HepG2 (cell line): Measurements from ENCODE around the gene USP32. TPM values are rescaled to one million over a fixed set of nuclear protein-coding genes. Genes with fewer than 3 reads are reported as not detected.

Experiments
- ATM ChIP-seq: fragments of 450-650 bp; IDR thresholded peaks from 2 replicates; pipeline ENCODE4 v1.7.1; 2017; ENCODE audit warnings: mild to moderate bottlenecking, borderline replicate concordance
- ATRX ChIP-seq: sonication (generic); formaldehyde crosslinking; IDR thresholded peaks from 2 replicates; pipeline ENCODE4 v1.4.0; 2020; ENCODE audit warnings: missing genetic modification reagents, borderline replicate concordance
- CBFB ChIP-seq: sonication (generic); formaldehyde crosslinking; IDR thresholded peaks from 2 replicates; pipeline ENCODE4 v1.4.0; 2020; ENCODE audit warnings: missing genetic modification reagents
- GFI1 ChIP-seq: sonication (generic); formaldehyde crosslinking; IDR thresholded peaks from 2 replicates; pipeline ENCODE4 v1.5.0; 2020; ENCODE audit warnings: missing genetic modification reagents, mild to moderate bottlenecking, borderline replicate concordance
- HNF4G ChIP-seq, 2 experiments: sonication (generic) in 1 of 2; formaldehyde crosslinking in 1 of 2; IDR thresholded peaks; 2 replicates each; pipeline versions ENCODE4 v1.4.0 to v1.6.1; 2011 to 2020; ENCODE audit warnings: borderline replicate concordance in 2 of 2, low read depth in 2 of 2, mild to moderate bottlenecking in 2 of 2, low read length in 1 of 2, missing genetic modification reagents in 1 of 2, moderate library complexity in 1 of 2
- MAFG ChIP-seq: sonication (generic); formaldehyde crosslinking; IDR thresholded peaks from 2 replicates; pipeline ENCODE4 v1.5.1; 2020; ENCODE audit warnings: mild to moderate bottlenecking, missing genetic modification reagents
- MIER2 ChIP-seq: IDR thresholded peaks from 2 replicates; pipeline ENCODE4 v1.6.1; 2016; ENCODE audit warnings: missing biosample characterization, missing genetic modification reagents
- NFATC3 ChIP-seq: sonication (generic); formaldehyde crosslinking; IDR thresholded peaks from 2 replicates; pipeline ENCODE4 v1.5.1; 2020; ENCODE audit warnings: mild to moderate bottlenecking, missing genetic modification reagents
- POLR2AphosphoS2 ChIP-seq: IDR thresholded peaks from 2 replicates; pipeline ENCODE4 v1.6.1; 2011; ENCODE audit warnings: low read depth, low read length, improper control_type of control experiment
- SIN3B ChIP-seq: fragments of 150-350 bp; IDR thresholded peaks from 2 replicates; pipeline ENCODE4 v1.6.1; 2014; ENCODE audit warnings: low read length
- SMYD3 ChIP-seq: sonication (generic); formaldehyde crosslinking; IDR thresholded peaks from 2 replicates; pipeline ENCODE4 v1.8.1; 2023; ENCODE audit warnings: mild to moderate bottlenecking, missing genetic modification reagents
- USF2 ChIP-seq, 2 experiments: sonication (generic) in 1 of 2; formaldehyde crosslinking in 1 of 2; IDR thresholded peaks; 2 replicates each; pipeline versions ENCODE4 v1.5.1 to v1.6.1; 2011 to 2020; ENCODE audit warnings: borderline replicate concordance in 1 of 2, low read depth in 1 of 2, low read length in 1 of 2, mild to moderate bottlenecking in 1 of 2, missing genetic modification reagents in 1 of 2, moderate library complexity in 1 of 2
- ZFP36L2 ChIP-seq: sonication (generic); formaldehyde crosslinking; IDR thresholded peaks from 2 replicates; pipeline ENCODE4 v1.4.0; 2020; ENCODE audit warnings: missing genetic modification reagents
- ZNF138 ChIP-seq: sonication (generic); formaldehyde crosslinking; IDR thresholded peaks from 2 replicates; pipeline ENCODE4 v1.5.0; 2020; ENCODE audit warnings: mild to moderate bottlenecking, low read depth, missing genetic modification reagents
- ZNF446 ChIP-seq: sonication (generic); formaldehyde crosslinking; IDR thresholded peaks from 2 replicates; pipeline ENCODE4 v1.5.0; 2020; ENCODE audit warnings: mild to moderate bottlenecking, missing genetic modification reagents
- ZNF484 ChIP-seq: sonication (generic); formaldehyde crosslinking; IDR thresholded peaks from 2 replicates; pipeline ENCODE4 v1.5.1; 2020; ENCODE audit warnings: mild to moderate bottlenecking, low read depth, missing genetic modification reagents, borderline replicate concordance
- ZNF619 ChIP-seq: sonication (generic); formaldehyde crosslinking; IDR thresholded peaks from 2 replicates; pipeline ENCODE4 v1.4.0; 2020; ENCODE audit warnings: mild to moderate bottlenecking, missing genetic modification reagents
- ZSCAN20 ChIP-seq: sonication (generic); formaldehyde crosslinking; IDR thresholded peaks from 2 replicates; pipeline ENCODE4 v1.4.0; 2020; ENCODE audit warnings: missing genetic modification reagents, mild to moderate bottlenecking, borderline replicate concordance
- ZSCAN21 ChIP-seq: sonication (generic); formaldehyde crosslinking; IDR thresholded peaks from 2 replicates; pipeline ENCODE4 v1.8.0; 2022; ENCODE audit warnings: mild to moderate bottlenecking, missing genetic modification reagents, moderate library complexity, borderline replicate concordance
- polyA plus RNA-seq, 8 experiments: library from polyadenylated mRNA; depleted of rRNA in 3 of 8; stranded (reverse) in 7 of 8; unstranded in 1 of 8; fragments of >200 nt; fragmentation: Illumina TruSeq in 4 of 8; extraction: Trizol in 4 of 8; gene quantifications; 2 replicates each; pipeline versions ENCODE4 v1.2.1 to v1.2.3, GENCODE V29; 2011 to 2016; ENCODE audit warnings: low read depth in 4 of 8, missing spikeins in 1 of 8, mixed read lengths in 1 of 8; ENCODE audit not compliant: insufficient read depth in 1 of 8
- total RNA-seq, 5 experiments: library from RNA; depleted of rRNA; stranded (reverse); fragments of >200 nt; fragmentation: Illumina TruSeq; extraction: Trizol; gene quantifications; 2 replicates each; pipeline ENCODE4 v1.2.3, GENCODE V29; 2016; ENCODE audit warnings: low read depth in 1 of 5
- TF ChIP-seq, protein P1 (sequence below): sonication (generic); IDR thresholded peaks from 2 replicates; pipeline ENCODE4 v1.6.1; 2016; ENCODE audit warnings: low read depth, borderline replicate concordance
- TF ChIP-seq, protein P2 (sequence below): sonication (generic); formaldehyde crosslinking; IDR thresholded peaks from 2 replicates; pipeline ENCODE4 v1.5.1; 2020; ENCODE audit warnings: missing genetic modification reagents, mild to moderate bottlenecking, borderline replicate concordance

USP32 gene
- total and polyA plus RNA-seq, 2 of the 13 experiments (the other 11 are each of a cell fraction or from before 2014, with no cell fraction given) = 24.9 to 39.9 TPM

- TF ChIP-seq, protein P1, sequence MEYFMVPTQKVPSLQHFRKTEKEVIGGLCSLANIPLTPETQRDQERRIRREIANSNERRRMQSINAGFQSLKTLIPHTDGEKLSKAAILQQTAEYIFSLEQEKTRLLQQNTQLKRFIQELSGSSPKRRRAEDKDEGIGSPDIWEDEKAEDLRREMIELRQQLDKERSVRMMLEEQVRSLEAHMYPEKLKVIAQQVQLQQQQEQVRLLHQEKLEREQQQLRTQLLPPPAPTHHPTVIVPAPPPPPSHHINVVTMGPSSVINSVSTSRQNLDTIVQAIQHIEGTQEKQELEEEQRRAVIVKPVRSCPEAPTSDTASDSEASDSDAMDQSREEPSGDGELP = peak; percentile 95
- TF ChIP-seq ZNF138 (CRISPR knock-in tag) (peak; percentile 98), SIN3B (peak; percentile 73; the same call in 1 of the 2 replicates), ATM (no peak), ZSCAN21 (CRISPR knock-in tag) (peak; percentile 98), ZNF446 (CRISPR knock-in tag) (peak; percentile 99), USF2 (IDR thresholded peaks at IDR 0.05; ENCODE audit: low read depth, low read length) (no peak), USF2 (CRISPR knock-in tag; IDR thresholded peaks at IDR 0.05; ENCODE audit: borderline replicate concordance) (no peak), HNF4G (IDR thresholded peaks at IDR 0.05; ENCODE audit: borderline replicate concordance, low read depth, low read length) (no peak), HNF4G (CRISPR knock-in tag; IDR thresholded peaks at IDR 0.05; ENCODE audit: borderline replicate concordance, low read depth) (no peak), ZSCAN20 (CRISPR knock-in tag) (peak; percentile 95), MAFG (CRISPR knock-in tag) (no peak), ZNF484 (peak; percentile 67; the same call in 1 of the 2 replicates), ZNF619 (CRISPR knock-in tag) (peak; percentile 82; the same call in 1 of the 2 replicates), SMYD3 (CRISPR knock-in tag) (peak; percentile 78; the same call in 1 of the 2 replicates), GFI1 (CRISPR knock-in tag) (peak; percentile 79; the same call in 1 of the 2 replicates), POLR2AphosphoS2 (no peak), MIER2 (CRISPR knock-in tag) (peak; percentile 100), CBFB (CRISPR knock-in tag) (peak; percentile 95), NFATC3 (CRISPR knock-in tag) (no peak), ZFP36L2 (CRISPR knock-in tag) (peak; percentile 98), ATRX (CRISPR knock-in tag) (no peak)
- TF ChIP-seq, protein P2, sequence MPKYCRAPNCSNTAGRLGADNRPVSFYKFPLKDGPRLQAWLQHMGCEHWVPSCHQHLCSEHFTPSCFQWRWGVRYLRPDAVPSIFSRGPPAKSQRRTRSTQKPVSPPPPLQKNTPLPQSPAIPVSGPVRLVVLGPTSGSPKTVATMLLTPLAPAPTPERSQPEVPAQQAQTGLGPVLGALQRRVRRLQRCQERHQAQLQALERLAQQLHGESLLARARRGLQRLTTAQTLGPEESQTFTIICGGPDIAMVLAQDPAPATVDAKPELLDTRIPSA (CRISPR knock-in tag) = peak; percentile 97
Measured at GRCh38 chr17:60139438-60140285, 252.3 kb downstream of the USP32 start (continued).
